Activated CD4-positive, alpha-beta T cell treated with anti-CD3 and anti-CD28 coated beads for 1 hour (primary cell): ENCODE measurements around the gene TRIM29.

Source experiments
- DNase-seq: peaks from one replicate; pipeline ENCODE4 v3.0.0-alpha.2; 2020

The TRIM29 gene

DNA sequence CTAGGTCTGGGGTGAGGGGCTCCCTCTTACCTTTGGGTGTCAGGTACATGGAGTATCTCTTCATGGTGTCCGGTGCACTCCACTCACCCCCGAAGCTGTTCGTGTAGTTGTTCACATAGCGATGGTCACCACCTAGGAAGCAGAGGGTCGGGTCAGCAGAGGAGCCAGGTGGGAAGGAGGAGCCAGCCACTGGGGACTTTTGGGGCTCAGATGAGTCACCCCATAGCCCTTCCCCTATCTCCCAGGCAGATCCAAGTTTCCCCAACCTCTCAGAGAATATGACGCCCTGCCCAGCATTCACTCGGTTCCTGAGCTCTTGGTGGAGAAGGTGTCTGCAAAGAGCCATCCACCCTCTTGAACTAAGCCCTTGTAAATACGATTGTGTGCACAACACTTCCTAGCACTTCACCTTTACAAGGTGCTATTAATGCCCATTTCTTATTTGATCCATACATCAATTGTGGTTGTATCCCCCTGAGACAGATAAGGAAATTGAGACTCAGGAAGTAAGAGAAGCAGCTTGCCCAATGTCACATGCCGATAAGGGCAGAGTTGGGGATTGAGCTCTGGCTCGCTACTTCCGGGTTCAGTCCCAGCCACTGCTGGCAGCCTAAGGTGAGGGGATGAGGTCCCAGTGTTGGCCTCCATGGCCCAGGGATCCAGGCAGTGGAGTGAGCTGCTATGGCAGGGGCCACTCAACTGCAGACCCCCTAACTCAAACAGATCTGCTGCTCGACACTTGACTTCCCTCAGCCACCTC is 14.8 kb downstream of the TRIM29 start:
- DNase-seq: no peak

GRCh38 chr11:120121914-120122473 is 15.9 kb downstream of the TRIM29 start:
- no peak for DNase-seq

DNA sequence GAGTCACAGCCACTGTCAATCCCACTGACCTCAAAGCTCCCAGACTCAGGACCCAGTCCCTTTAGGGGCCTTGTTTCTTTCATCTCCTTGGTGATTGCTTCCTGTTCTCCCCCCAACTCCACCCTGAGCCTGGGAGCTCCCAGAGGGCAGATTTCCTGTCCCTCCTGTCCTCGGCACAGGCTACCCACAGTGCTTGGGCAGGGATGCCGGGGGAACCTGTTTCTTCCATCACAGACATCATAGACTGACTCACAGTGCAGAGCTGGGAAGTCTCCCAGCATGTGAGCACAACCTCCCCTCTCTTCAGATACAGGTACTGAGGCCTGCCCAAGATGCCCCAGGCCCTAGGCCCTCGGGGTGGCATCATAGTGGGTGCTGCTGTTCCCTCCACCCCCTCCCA is 16.6 kb downstream of the TRIM29 start:
- DNase-seq: no peak

DNA sequence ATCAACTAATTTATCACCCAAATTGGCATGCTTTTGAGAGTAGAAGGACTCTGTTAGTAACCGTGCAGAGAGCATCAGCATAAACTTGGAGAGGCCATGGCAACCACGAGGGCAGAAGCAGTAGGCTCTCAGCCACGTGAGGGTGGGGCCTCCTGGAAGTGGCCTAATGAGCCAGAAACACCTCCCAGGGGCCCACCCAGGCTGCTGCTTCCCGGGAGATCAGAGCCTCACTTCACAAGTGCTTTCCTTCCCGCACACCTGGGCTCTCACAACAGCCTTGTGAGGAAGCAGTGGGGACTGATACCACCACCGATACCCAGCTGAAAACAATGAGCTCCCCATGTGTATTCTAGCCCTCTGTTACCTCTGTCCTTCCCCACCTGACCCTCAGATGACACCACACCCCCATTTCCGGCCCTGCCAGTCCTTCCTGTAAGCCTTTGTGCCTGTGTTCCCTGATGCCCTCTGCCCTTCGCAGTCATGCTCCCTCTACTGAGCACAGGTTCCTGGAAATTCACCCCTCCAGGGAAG is 17.0 kb downstream of the TRIM29 start:
- no peak for DNase-seq

GRCh38 chr11:120119121-120119520 is 18.8 kb downstream of the TRIM29 start:
- DNase-seq: no peak

DNA sequence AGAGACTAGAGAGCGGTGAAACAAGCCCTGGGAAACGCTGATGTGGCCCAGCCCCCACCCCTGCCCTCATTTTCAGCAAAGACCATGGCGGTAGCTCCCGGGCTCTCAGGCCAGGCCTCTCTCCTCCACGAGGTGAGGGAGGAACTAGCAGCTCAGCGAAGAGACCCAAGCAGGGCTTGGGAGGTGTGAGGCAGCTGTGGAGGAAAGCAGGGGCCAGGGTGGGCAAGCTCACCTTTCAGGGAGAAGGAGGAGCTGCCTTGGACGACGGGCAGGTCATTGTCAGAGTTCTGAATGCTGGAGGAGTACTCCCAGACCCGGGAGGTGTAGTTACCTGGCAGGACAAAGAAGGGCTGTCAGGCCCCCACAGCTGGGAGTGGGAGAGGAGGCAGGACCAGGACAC is 19.9 kb downstream of the TRIM29 start:
- no peak for DNase-seq

GRCh38 chr11:120116966-120117365 is 20.9 kb downstream of the TRIM29 start:
- no peak for DNase-seq

- DNase-seq: no peak
These were observed 22.5 kb downstream of the TRIM29 start for GRCh38 chr11:120115272-120116000.

DNA sequence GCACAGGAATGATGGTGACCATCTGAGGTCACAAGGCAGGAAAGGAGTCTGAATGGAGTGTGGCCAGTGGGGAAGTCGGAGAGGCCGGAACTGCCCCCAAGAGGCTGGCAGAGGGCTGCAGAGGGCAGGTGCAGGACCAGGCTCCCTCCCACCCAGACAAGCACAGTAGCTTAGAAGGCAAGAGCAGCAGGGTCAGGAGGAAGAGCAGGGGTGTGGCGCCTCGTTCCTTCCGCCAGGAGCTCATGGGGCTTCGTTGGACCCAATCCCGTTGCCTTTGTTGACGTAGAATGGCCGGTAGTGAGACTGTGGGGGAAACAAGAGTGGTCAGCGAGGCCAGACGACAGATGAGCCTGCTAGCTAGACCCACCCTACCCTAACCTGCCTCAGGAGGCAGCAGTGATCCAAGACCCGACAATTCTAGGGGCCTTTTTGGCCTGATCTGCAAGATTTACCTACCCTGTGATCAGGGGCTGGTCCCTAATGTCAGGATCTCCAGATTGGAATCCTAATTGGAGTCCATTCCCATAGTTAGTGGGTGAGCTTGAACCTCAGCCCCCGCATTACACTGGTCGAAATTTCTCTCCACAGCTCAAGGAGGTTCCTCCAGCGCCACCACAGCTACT is 25.6 kb downstream of the TRIM29 start:
- no peak for DNase-seq

DNA sequence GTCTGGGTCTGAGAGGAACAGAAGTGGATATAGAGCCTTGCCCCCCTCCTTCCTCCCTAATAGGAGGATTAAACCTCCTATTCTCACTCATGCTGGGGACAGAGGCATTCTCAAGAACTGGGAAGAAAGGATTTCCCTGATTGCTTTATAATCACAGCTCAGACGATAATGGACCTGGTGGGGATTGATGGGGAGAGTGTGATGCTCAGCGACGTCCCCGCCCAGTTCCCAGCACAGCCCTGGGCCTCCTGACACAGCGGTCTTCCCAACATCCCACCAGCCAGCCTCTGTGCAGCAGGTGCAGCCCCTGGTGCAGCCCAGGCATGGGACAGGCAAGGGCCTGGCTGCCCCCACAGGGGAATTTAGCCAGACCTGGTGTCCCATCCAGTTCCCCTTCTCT is 28.4 kb downstream of the TRIM29 start:
- DNase-seq: no peak

- DNase-seq: no peak
These were observed 29.1 kb downstream of the TRIM29 start for GRCh38 chr11:120108785-120109168.

GRCh38 chr11:120108154-120108784 is 29.6 kb downstream of the TRIM29 start:
- DNase-seq: peak; percentile 35

GRCh38 chr11:120107692-120108091 is 30.2 kb downstream of the TRIM29 start:
- DNase-seq: no peak

- DNase-seq: no peak
These were observed 31.4 kb downstream of the TRIM29 start for GRCh38 chr11:120106354-120107150.

DNA sequence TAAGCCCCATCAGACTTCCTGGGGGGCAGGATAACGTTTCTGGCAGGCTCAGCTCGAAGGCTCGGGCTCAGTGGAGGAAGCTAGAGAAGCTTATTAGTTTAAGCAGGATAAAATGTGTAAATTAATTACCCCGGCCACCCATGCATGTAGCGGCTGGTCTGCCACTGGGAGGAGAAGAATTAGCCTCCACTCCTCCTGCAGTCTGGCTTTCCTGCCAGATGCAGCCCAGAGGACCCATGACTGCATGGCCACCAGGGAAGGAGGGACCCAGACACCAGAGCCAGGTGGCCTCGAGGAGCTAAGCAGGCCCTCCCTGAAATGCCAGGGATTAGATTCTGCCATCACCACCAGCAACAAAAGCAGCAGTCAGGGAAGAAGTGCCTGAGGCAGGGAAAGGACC is 32.3 kb downstream of the TRIM29 start:
- DNase-seq: no peak

GRCh38 chr11:120104041-120104565 is 33.8 kb downstream of the TRIM29 start:
- no peak for DNase-seq

GRCh38 chr11:120102864-120103122 is 35.1 kb downstream of the TRIM29 start:
- no peak for DNase-seq

DNA sequence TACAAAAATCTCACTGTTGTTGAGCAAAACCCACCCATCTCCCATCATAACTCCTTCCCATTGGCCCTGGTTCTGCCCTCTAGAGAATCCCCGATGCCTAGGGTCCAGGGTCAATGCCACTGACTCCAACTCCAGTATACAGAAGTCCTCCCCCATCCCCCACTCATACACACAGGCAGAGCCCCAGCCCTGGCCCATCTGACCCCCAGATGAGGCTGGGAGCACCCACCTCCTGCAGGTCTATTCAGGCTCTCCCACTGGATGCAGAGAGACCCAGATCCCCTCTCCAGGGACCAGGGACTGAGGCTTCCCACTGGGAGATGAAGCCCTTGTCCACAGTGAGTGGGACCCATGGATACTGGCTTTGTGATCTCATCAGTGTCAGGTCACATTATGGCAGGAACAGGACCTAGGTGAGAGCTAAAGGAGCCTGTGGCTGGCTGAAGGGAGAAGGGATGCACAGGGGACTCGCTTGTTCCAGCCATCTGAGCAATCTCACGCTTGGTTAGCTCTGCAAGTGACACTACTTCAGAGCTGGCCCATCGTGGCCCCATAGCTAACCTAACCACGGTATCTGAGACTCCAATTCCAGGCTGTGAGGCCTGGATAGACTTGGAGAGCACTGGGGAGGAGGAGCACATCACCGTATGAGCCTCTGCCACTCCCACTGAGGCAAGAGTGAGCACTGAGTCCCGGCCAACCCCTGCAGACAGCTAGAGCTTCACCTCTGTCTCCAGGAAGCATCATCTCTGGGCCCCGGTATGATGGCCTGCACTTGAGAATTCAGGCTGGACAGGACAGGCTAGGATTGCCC is 35.7 kb downstream of the TRIM29 start:
- DNase-seq: no peak

- DNase-seq: no peak
These were observed 39.4 kb downstream of the TRIM29 start for GRCh38 chr11:120098503-120099020.

GRCh38 chr11:120097721-120098385 is 40.1 kb downstream of the TRIM29 start:
- DNase-seq: no peak
